Neural progenitor cell (in vitro differentiated cells): ENCODE results near the gene AQP3. TPM values are rescaled to one million over a fixed set of nuclear protein-coding genes. Genes with fewer than 3 reads are reported as not detected.
A peak's percentile ranks its signal among the peaks of the same experiment; 100 is the strongest.
"Not testable (repeated sequence)": the region's sequence is repeated elsewhere in the genome, so short reads cannot be mapped to it uniquely, and the experiment has no call there.

Experiments used
- DNase-seq: peaks from one replicate; pipeline ENCODE4 v3.0.0-alpha.2; 2016; ENCODE audit warnings: low spot score
- H2AFZ ChIP-seq: fragments of 200-600 bp; sonication (generic); replicated peaks from 2 replicates; pipeline ENCODE4 v1.6.1; 2016; ENCODE audit warnings: antibody characterized with exemption
- H3F3A ChIP-seq: fragments of 200-600 bp; sonication (generic); 2 replicates; pipeline ENCODE4 v1.6.1; 2016; ENCODE audit warnings: antibody characterized with exemption, low read depth
- H3K27ac ChIP-seq: fragments of 200-600 bp; sonication (generic); 2 replicates; pipeline ENCODE4 v1.5.1; 2016; ENCODE audit warnings: mild to moderate bottlenecking
- H3K27me3 ChIP-seq: fragments of 200-600 bp; sonication (generic); 2 replicates; pipeline ENCODE4 v1.6.1; 2016; ENCODE audit warnings: mild to moderate bottlenecking, moderate library complexity
- H3K36me3 ChIP-seq: fragments of 200-600 bp; sonication (generic); 2 replicates; pipeline ENCODE4 v1.5.1; 2016
- H3K4me1 ChIP-seq: fragments of 200-600 bp; sonication (generic); 2 replicates; pipeline ENCODE4 v1.6.1; 2016; ENCODE audit warnings: mixed run types
- H3K4me2 ChIP-seq: fragments of 200-600 bp; sonication (generic); 2 replicates; pipeline ENCODE4 v1.6.1; 2016
- H3K4me3 ChIP-seq: fragments of 200-600 bp; sonication (generic); 2 replicates; pipeline ENCODE4 v1.5.1; 2016
- H3K79me2 ChIP-seq: fragments of 200-600 bp; sonication (generic); 2 replicates; pipeline ENCODE4 v1.6.1; 2016; ENCODE audit warnings: low read depth
- H3K9ac ChIP-seq: fragments of 200-600 bp; sonication (generic); 2 replicates; pipeline ENCODE4 v1.6.1; 2016
- H3K9me3 ChIP-seq: fragments of 200-600 bp; sonication (generic); 2 replicates; pipeline ENCODE4 v1.5.1; 2016; ENCODE audit warnings: low read depth
- H4K20me1 ChIP-seq: fragments of 200-600 bp; sonication (generic); 2 replicates; pipeline ENCODE4 v1.6.1; 2016; ENCODE audit warnings: low read depth
- H3K27ac Mint-ChIP-seq: 3 replicates; pipeline ENCODE4 v1.8.0; 2021; ENCODE audit warnings: mixed read lengths
- H3K27me3 Mint-ChIP-seq: 2 replicates; pipeline ENCODE4 v1.8.0; 2022; ENCODE audit warnings: low read depth, mild to moderate bottlenecking, inconsistent platforms, moderate library complexity, mixed read lengths; ENCODE audit not compliant: insufficient read depth
- H3K36me3 Mint-ChIP-seq: 3 replicates; pipeline ENCODE4 v1.8.0; 2021; ENCODE audit warnings: mixed read lengths
- H3K4me1 Mint-ChIP-seq: 3 replicates; pipeline ENCODE4 v1.8.0; 2021; ENCODE audit warnings: mixed read lengths
- H3K4me3 Mint-ChIP-seq: 3 replicates; pipeline ENCODE4 v1.8.0; 2021; ENCODE audit warnings: mild to moderate bottlenecking, moderate library complexity, mixed read lengths
- H3K9me3 Mint-ChIP-seq: 3 replicates; pipeline ENCODE4 v1.8.0; 2020; ENCODE audit warnings: mixed read lengths
- CTCF ChIP-seq: fragments of 200-600 bp; sonication (generic); IDR thresholded peaks from 2 replicates; pipeline ENCODE4 v1.5.1; 2017; ENCODE audit warnings: antibody characterized with exemption, mild to moderate bottlenecking
- EZH2 ChIP-seq: fragments of 200-600 bp; sonication (generic); IDR thresholded peaks from 2 replicates; pipeline ENCODE4 v1.6.1; 2017; ENCODE audit warnings: antibody characterized with exemption, mild to moderate bottlenecking, moderate library complexity
- EZH2phosphoT487 ChIP-seq: fragments of 200-600 bp; sonication (generic); IDR thresholded peaks from 2 replicates; pipeline ENCODE4 v1.6.1; 2017; ENCODE audit warnings: antibody characterized with exemption
- total RNA-seq: library from RNA; depleted of rRNA; stranded (reverse); fragments of >200 nt; gene quantifications from 2 replicates; pipeline ENCODE4 v1.2.3, GENCODE V29; 2015; ENCODE audit warnings: low replicate concordance

Gene AQP3
- total RNA-seq = 0.45 and 0.90 TPM in 2 replicates

GRCh38 chr9:33446946-33447798 is at the start of gene AQP3:
AQP3 (minus strand) TSS chr9:33447593; CDS start chr9:33447530, 63 bp downstream.
- no peaks in the 10 kb centered on the region for H3K79me2 ChIP-seq
- no peaks in the 10 kb centered on the region for H4K20me1 ChIP-seq
- H3K36me3 ChIP-seq = no peaks in the 10 kb centered on the region
- H3K27me3 ChIP-seq = peaks cover 32% of the 10 kb centered on the region
- H2AFZ ChIP-seq = peak within 1 kb of the TSS; percentile 38
- H3K9me3 Mint-ChIP-seq = no peaks in the 10 kb centered on the region
- peak within 1 kb of the TSS; percentile 82 for H3K4me2 ChIP-seq
- H3K36me3 Mint-ChIP-seq = no peaks in the 10 kb centered on the region
- H3K4me3 ChIP-seq = peak within 1 kb of the TSS; percentile 45
- no peaks in the 10 kb centered on the region for H3K9me3 ChIP-seq
- no peak within 1 kb of the TSS for H3K9ac ChIP-seq
- peaks cover 20% of the 10 kb centered on the region for H3K4me1 ChIP-seq
- H3K4me3 Mint-ChIP-seq = peak within 1 kb of the TSS; percentile 86
- H3K27me3 Mint-ChIP-seq = peaks cover 25% of the 10 kb centered on the region
- peak; percentile 38 for TF ChIP-seq CTCF
- TF ChIP-seq EZH2phosphoT487 = no peak
- TF ChIP-seq EZH2 = peak; percentile 44
- no peak within 1 kb of the TSS for H3K27ac ChIP-seq
- peaks cover 34% of the 10 kb centered on the region for H3K4me1 Mint-ChIP-seq
- DNase-seq = peak; percentile 87
- peaks cover 17% of the 10 kb centered on the region for H3F3A ChIP-seq
- H3K27ac Mint-ChIP-seq = peak within 1 kb of the TSS; percentile 74

- H3K36me3 Mint-ChIP-seq, H3K4me2 ChIP-seq, H3K4me3 Mint-ChIP-seq, H2AFZ ChIP-seq, H3F3A ChIP-seq, H3K79me2 ChIP-seq, H3K4me1 Mint-ChIP-seq, H4K20me1 ChIP-seq, H3K27ac ChIP-seq, H3K27me3 Mint-ChIP-seq, H3K36me3 ChIP-seq, H3K9ac ChIP-seq, H3K9me3 Mint-ChIP-seq, DNase-seq, H3K9me3 ChIP-seq, H3K27ac Mint-ChIP-seq, H3K27me3 ChIP-seq, H3K4me3 ChIP-seq: not testable (repeated sequence)
- peaks cover 13% of the 10 kb centered on the region for H3K4me1 ChIP-seq
These were observed 46.4 kb upstream of the AQP3 start for GRCh38 chr9:33493819-33494218.

- Histone ChIP-seq H3K4me1 (peaks cover 13% of the 10 kb centered on the region), H3F3A (no peaks in the 10 kb centered on the region), H3K36me3 (no peaks in the 10 kb centered on the region), H3K27me3 (no peaks in the 10 kb centered on the region), H3K27ac (no peak overlapping the region), H3K79me2 (no peaks in the 10 kb centered on the region), H3K9me3 (no peaks in the 10 kb centered on the region), H3K4me2 (no peak overlapping the region), H3K9ac (no peak overlapping the region), H4K20me1 (no peaks in the 10 kb centered on the region), H2AFZ (no peak overlapping the region), H3K4me3 (no peak overlapping the region)
- H3K4me3 Mint-ChIP-seq = no peak overlapping the region
- no peak for DNase-seq
- no peak overlapping the region for H3K27ac Mint-ChIP-seq
- H3K27me3 Mint-ChIP-seq = no peaks in the 10 kb centered on the region
- no peaks in the 10 kb centered on the region for H3K9me3 Mint-ChIP-seq
- H3K4me1 Mint-ChIP-seq = no peaks in the 10 kb centered on the region
- H3K36me3 Mint-ChIP-seq = no peaks in the 10 kb centered on the region
- TF ChIP-seq CTCF = no peak
- no peak for TF ChIP-seq EZH2
- no peak for TF ChIP-seq EZH2phosphoT487
These were observed 41.7 kb upstream of the AQP3 start for GRCh38 chr9:33489066-33489465.

GRCh38 chr9:33485312-33485711 is 37.9 kb upstream of the AQP3 start:
- not testable (repeated sequence) for H3K36me3 Mint-ChIP-seq, H3K79me2 ChIP-seq, H3K9me3 ChIP-seq, H3K27ac ChIP-seq, H3K9ac ChIP-seq, H3K27me3 ChIP-seq, H3K4me2 ChIP-seq, H3K4me1 Mint-ChIP-seq, H3K27ac Mint-ChIP-seq, H4K20me1 ChIP-seq, H3K27me3 Mint-ChIP-seq, H3K9me3 Mint-ChIP-seq, H3K4me3 Mint-ChIP-seq, H3F3A ChIP-seq, H2AFZ ChIP-seq, H3K4me3 ChIP-seq, DNase-seq, H3K36me3 ChIP-seq, H3K4me1 ChIP-seq
